Measurements from ENCODE around the gene DDX47.

DNA sequence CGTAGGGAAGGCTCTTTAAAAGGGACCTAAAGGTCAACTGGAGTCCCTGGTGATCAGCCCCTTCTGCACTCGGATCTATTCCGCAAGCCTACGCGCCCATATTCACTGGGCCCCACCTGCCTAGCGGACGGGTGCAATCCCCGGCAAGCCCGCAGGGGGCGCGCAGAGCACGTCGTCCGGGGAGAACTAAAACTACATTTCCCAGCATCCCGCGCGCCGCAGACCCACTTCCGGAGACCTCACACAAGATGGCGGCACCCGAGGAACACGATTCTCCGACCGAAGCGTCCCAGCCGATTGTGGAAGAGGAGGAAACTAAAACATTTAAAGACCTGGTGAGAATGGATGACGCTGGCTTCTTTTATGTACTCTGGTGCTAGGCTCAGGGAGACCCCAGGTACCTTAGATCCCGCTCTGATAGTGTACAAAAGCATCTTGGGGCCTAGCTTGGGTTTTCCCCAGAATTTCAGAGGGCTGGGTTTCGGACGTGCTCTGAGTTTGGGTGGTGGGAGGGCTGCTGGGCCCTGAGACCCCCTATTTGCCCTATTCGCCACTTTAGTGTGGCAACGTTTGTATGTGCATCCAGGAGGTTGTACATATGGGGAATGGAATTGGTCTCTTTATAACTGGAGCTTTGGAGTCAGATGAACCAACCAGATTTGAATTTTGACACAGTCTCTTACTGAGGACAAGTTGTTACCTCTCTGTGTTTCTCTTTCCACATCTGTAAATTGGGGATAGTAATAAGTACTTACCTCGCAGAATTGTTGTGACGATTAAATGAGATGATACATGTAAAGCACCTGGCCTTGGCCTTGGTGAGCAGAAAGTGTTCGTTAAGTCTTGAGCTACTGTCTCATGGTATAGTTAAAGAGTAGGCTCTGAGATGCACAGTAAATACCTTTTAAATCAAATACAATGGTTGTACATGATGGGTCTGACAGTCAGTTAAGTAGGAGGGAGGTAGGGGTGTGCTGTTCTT lies at the start of gene DDX47:
- TF ChIP-seq SAP130 (CRISPR knock-in tag; IDR thresholded peaks at IDR 0.05; ENCODE audit: low read depth) = peak; percentile 87
- no peak for TF ChIP-seq ZBTB8A (CRISPR knock-in tag; IDR thresholded peaks at IDR 0.05; ENCODE audit: borderline replicate concordance, low read depth)
- TF ChIP-seq ZBTB33 (CRISPR knock-in tag; IDR thresholded peaks at IDR 0.05) = peak; percentile 47
- TF ChIP-seq, protein P1, sequence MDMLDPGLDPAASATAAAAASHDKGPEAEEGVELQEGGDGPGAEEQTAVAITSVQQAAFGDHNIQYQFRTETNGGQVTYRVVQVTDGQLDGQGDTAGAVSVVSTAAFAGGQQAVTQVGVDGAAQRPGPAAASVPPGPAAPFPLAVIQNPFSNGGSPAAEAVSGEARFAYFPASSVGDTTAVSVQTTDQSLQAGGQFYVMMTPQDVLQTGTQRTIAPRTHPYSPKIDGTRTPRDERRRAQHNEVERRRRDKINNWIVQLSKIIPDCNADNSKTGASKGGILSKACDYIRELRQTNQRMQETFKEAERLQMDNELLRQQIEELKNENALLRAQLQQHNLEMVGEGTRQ (IDR thresholded peaks at IDR 0.05; ENCODE audit: low read depth, low read length) = no peak
- TF ChIP-seq, protein P1 (CRISPR knock-in tag; IDR thresholded peaks at IDR 0.05; ENCODE audit: borderline replicate concordance) = no peak
- TF ChIP-seq ZNF331 (CRISPR knock-in tag; IDR thresholded peaks at IDR 0.05) = peak; percentile 43; the same call in 1 of the 2 replicates
- TF ChIP-seq, protein P2, sequence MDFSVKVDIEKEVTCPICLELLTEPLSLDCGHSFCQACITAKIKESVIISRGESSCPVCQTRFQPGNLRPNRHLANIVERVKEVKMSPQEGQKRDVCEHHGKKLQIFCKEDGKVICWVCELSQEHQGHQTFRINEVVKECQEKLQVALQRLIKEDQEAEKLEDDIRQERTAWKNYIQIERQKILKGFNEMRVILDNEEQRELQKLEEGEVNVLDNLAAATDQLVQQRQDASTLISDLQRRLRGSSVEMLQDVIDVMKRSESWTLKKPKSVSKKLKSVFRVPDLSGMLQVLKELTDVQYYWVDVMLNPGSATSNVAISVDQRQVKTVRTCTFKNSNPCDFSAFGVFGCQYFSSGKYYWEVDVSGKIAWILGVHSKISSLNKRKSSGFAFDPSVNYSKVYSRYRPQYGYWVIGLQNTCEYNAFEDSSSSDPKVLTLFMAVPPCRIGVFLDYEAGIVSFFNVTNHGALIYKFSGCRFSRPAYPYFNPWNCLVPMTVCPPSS (IDR thresholded peaks at IDR 0.05) = no peak
- no peak for TF ChIP-seq NBN (conservative IDR thresholded peaks at IDR 0.05)
- peak; percentile 42; the same call in 1 of the 2 replicates for TF ChIP-seq HDAC2 (CRISPR knock-in tag; IDR thresholded peaks at IDR 0.05)

Measured in HepG2 (cell line).